PFSK-1 (cell line): Measurements from ENCODE around the gene ZBTB48.

Source experiments
- FOXP2 ChIP-seq: optimal IDR thresholded peaks from 2 replicates; pipeline ENCODE3; 2011; ENCODE audit warnings: borderline replicate concordance, control low read depth, inconsistent platforms; ENCODE audit not compliant: insufficient read depth; ENCODE audit errors: extremely low read length, extremely low read depth
- POLR2AphosphoS5 ChIP-seq: IDR thresholded peaks from 2 replicates; pipeline ENCODE4 v1.6.1; 2012; ENCODE audit warnings: low read depth, mild to moderate bottlenecking, control low read depth, low read length, moderate library complexity
- SIN3A ChIP-seq: IDR thresholded peaks from 2 replicates; pipeline ENCODE4 v1.6.1; 2012; ENCODE audit warnings: mild to moderate bottlenecking, low read length, moderate library complexity, borderline replicate concordance; ENCODE audit not compliant: insufficient read depth
- TAF1 ChIP-seq: IDR thresholded peaks from 2 replicates; pipeline ENCODE4 v1.6.1; 2012; ENCODE audit warnings: low read length, control low read depth, borderline replicate concordance; ENCODE audit not compliant: insufficient read depth
- TF ChIP-seq, protein P1 (sequence below), 2 experiments: IDR thresholded peaks; 2 replicates each; pipeline versions ENCODE4 v1.6.1 to v1.8.0; 2011 to 2012; ENCODE audit warnings: low read depth in 2 of 2, low read length in 2 of 2, control low read depth in 1 of 2, inconsistent platforms in 1 of 2, mild to moderate bottlenecking in 1 of 2, moderate library complexity in 1 of 2; ENCODE audit not compliant: insufficient read depth in 1 of 2

The ZBTB48 gene

DNA sequence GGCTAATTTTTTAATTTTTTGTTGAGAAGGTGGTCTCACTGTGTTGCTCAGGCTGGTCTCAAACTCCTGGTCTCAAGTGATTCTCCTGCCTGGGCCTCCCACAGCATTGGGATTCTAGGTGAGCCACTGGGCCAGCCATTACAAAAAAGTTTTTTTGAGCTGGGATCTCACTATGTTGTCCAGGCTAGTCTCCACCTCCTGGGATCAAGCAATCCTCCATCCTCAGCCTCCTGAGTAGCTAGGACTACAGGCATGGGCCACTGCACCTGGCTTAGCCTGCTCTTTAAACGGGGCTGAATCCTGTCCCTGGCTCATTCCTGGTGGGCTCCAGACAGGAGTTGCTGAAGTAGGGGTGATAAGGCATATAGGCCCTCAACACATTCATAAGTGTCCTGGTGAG lies 22.2 kb upstream of the ZBTB48 start:
- TF ChIP-seq, protein P1, sequence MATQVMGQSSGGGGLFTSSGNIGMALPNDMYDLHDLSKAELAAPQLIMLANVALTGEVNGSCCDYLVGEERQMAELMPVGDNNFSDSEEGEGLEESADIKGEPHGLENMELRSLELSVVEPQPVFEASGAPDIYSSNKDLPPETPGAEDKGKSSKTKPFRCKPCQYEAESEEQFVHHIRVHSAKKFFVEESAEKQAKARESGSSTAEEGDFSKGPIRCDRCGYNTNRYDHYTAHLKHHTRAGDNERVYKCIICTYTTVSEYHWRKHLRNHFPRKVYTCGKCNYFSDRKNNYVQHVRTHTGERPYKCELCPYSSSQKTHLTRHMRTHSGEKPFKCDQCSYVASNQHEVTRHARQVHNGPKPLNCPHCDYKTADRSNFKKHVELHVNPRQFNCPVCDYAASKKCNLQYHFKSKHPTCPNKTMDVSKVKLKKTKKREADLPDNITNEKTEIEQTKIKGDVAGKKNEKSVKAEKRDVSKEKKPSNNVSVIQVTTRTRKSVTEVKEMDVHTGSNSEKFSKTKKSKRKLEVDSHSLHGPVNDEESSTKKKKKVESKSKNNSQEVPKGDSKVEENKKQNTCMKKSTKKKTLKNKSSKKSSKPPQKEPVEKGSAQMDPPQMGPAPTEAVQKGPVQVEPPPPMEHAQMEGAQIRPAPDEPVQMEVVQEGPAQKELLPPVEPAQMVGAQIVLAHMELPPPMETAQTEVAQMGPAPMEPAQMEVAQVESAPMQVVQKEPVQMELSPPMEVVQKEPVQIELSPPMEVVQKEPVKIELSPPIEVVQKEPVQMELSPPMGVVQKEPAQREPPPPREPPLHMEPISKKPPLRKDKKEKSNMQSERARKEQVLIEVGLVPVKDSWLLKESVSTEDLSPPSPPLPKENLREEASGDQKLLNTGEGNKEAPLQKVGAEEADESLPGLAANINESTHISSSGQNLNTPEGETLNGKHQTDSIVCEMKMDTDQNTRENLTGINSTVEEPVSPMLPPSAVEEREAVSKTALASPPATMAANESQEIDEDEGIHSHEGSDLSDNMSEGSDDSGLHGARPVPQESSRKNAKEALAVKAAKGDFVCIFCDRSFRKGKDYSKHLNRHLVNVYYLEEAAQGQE (IDR thresholded peaks at IDR 0.05; ENCODE audit: insufficient read depth in 1 of 2, low read depth in 2 of 2, low read length in 2 of 2), result no peak
- no peak for TF ChIP-seq TAF1
- TF ChIP-seq SIN3A, result no peak
- no peak for TF ChIP-seq FOXP2
- no peak for TF ChIP-seq POLR2AphosphoS5

DNA sequence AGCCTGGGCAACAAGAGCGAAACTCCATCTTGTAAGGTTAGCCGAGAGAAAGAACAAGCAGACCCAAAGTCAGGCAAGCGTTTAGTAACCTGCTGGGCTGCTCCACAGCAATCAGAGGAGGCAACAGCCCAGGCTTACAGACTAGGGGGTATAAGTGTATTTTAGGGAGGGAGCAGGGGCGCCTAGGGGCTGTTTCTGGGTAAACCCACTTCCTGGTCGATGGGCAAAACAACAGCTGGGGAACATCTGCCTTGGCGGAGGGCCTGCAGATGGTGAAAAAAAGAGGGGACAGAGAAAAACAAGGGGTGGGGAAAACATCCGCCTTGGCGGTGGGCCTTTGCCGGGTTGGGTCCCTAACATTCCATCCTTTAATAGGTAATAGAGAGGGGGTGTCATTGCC lies 19.5 kb upstream of the ZBTB48 start:
- no peak for TF ChIP-seq SIN3A
- TF ChIP-seq POLR2AphosphoS5, result no peak
- TF ChIP-seq FOXP2, result no peak
- TF ChIP-seq TAF1, result no peak
- TF ChIP-seq, protein P1 (IDR thresholded peaks at IDR 0.05; ENCODE audit: insufficient read depth in 1 of 2, low read depth in 2 of 2, low read length in 2 of 2), result no peak

DNA sequence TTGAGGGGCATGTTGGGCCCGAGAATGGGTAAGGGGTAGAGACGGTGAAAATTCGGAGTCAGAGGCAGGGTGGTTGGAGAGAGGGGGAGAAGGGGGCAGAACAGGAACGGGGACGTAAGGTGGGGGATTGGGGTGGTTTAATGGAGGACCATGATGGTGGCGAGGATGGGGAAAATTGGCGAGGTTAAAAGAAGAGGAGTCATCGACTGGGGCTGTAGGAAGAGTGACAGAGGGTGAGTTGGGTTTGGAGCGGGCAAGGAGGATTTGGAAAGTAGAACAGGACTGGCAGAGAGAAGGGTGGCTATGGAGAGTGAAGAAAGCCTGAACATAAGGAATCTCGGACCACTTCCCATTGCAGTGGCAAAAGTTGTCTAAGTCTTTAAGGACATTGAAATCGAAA lies 10.8 kb upstream of the ZBTB48 start:
- TF ChIP-seq, protein P1 (IDR thresholded peaks at IDR 0.05; ENCODE audit: insufficient read depth in 1 of 2, low read depth in 2 of 2, low read length in 2 of 2), result no peak
- TF ChIP-seq POLR2AphosphoS5, result no peak
- TF ChIP-seq SIN3A, result no peak
- TF ChIP-seq TAF1, result no peak
- no peak for TF ChIP-seq FOXP2

DNA sequence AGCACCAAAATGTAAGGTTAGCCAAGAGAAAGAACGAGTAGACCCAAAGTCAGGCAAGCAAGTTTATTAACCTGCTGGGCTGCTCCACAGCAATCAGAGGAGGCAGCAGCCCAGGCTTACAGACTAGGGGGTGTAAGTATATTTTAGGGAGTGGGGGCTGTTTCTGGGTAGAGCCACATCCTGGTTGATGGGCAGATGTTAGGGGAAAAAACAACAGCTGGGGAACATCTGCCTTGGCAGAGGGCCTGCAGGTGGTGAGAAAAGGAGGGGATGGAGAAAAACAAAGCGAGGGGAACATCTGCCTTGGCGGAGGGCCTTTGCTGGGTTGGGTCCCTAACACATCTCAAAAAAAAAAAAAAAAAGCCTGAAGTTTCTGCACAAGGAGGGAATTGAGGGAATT lies 9.7 kb upstream of the ZBTB48 start:
- TF ChIP-seq TAF1 (no peak), FOXP2 (no peak), SIN3A (no peak), POLR2AphosphoS5 (no peak)
- TF ChIP-seq, protein P1 (IDR thresholded peaks at IDR 0.05; ENCODE audit: insufficient read depth in 1 of 2, low read depth in 2 of 2, low read length in 2 of 2), result no peak

DNA sequence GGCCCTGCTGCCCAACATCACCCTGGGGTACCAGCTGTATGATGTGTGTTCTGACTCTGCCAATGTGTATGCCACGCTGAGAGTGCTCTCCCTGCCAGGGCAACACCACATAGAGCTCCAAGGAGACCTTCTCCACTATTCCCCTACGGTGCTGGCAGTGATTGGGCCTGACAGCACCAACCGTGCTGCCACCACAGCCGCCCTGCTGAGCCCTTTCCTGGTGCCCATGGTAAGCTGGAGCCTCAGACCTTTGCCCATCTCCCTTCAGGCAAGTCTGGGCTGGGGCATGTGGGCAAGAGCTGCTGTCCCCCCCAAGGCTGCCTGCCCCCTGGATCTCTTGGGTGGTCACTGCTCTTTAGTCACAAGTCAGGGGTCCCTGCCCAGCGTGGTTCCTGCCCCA lies 8.8 kb upstream of the ZBTB48 start:
- TF ChIP-seq POLR2AphosphoS5, result no peak
